G401.6 (cell line): ENCODE results near the gene SSC4D.
"Not testable (repeated sequence)": the region's sequence is repeated elsewhere in the genome, so short reads cannot be mapped to it uniquely, and the experiment has no call there.

Experiments
- FAIRE-seq: peaks from 2 replicates; lab custom pipeline; 2012; peaks lifted over from hg19 to GRCh38; lab: Jason Lieb, UNC

The SSC4D gene

GRCh38 chr7:76409537-76409936 lies at the start of gene SSC4D:
TSS of gene SSC4D (minus strand) at chr7:76409697. CDS start at chr7:76404439, 5,258 bp downstream.
- FAIRE-seq: no peak

- FAIRE-seq: not testable (repeated sequence)
These were observed 49.0 kb upstream of the SSC4D start for GRCh38 chr7:76458504-76458903.

- not testable (repeated sequence) for FAIRE-seq
These were observed 47.5 kb upstream of the SSC4D start for GRCh38 chr7:76457017-76457416.

GRCh38 chr7:76445577-76446008 lies 36.1 kb upstream of the SSC4D start:
- not testable (repeated sequence) for FAIRE-seq

- FAIRE-seq: not testable (repeated sequence)
These were observed 34.3 kb upstream of the SSC4D start for GRCh38 chr7:76443846-76444245.

GRCh38 chr7:76442664-76443446 lies 33.4 kb upstream of the SSC4D start:
- not testable (repeated sequence) for FAIRE-seq

- not testable (repeated sequence) for FAIRE-seq
These were observed 32.3 kb upstream of the SSC4D start for GRCh38 chr7:76441792-76442191.

GRCh38 chr7:76440404-76440803 lies 30.9 kb upstream of the SSC4D start:
- not testable (repeated sequence) for FAIRE-seq

- not testable (repeated sequence) for FAIRE-seq
These were observed 29.8 kb upstream of the SSC4D start for GRCh38 chr7:76439120-76439888.

- FAIRE-seq: peak; percentile 89
These were observed 28.4 kb upstream of the SSC4D start for GRCh38 chr7:76437873-76438272.

GRCh38 chr7:76430836-76431235 lies 21.3 kb upstream of the SSC4D start:
- no peak for FAIRE-seq

- FAIRE-seq: no peak
These were observed 20.7 kb upstream of the SSC4D start for GRCh38 chr7:76430211-76430610.

GRCh38 chr7:76428868-76429805 lies 19.6 kb upstream of the SSC4D start:
- no peak for FAIRE-seq

GRCh38 chr7:76428149-76428823 lies 18.8 kb upstream of the SSC4D start:
- FAIRE-seq: no peak

- no peak for FAIRE-seq
These were observed 18.1 kb upstream of the SSC4D start for GRCh38 chr7:76427635-76428034.

- no peak for FAIRE-seq
These were observed 16.7 kb upstream of the SSC4D start for GRCh38 chr7:76426246-76426645.

- not testable (repeated sequence) for FAIRE-seq
These were observed 16.1 kb upstream of the SSC4D start for GRCh38 chr7:76425558-76425957.

- no peak for FAIRE-seq
These were observed 15.7 kb upstream of the SSC4D start for GRCh38 chr7:76425156-76425555.

GRCh38 chr7:76424413-76425111 lies 15.1 kb upstream of the SSC4D start, which contains the start of gene ZP3:
TSS of gene ZP3 (plus strand) at chr7:76424950. CDS start at chr7:76424965, 15 bp downstream.
- FAIRE-seq: no peak

GRCh38 chr7:76423666-76424412 lies 14.3 kb upstream of the SSC4D start:
- no peak for FAIRE-seq
